Adrenal gland (tissue), 5 donors: Measurements from ENCODE around the gene SLC30A2.

Source experiments
- POLR2A ChIP-seq, 2 donors: fragments of 450-650 bp; IDR thresholded peaks; one replicate each; pipeline ENCODE4 v1.6.1; 2017; ENCODE audit warnings: antibody characterized with exemption in 2 of 2, mild to moderate bottlenecking in 2 of 2, moderate library complexity in 1 of 2
- TF ChIP-seq, protein P1 (sequence below), 6 experiments: fragments of 450-650 bp in 4 of 6; fragments of 200-600 bp in 2 of 6; sonication (generic) in 1 of 6; IDR thresholded peaks; 1 replicate in 5 of 6; 2 replicates in 1 of 6; pipeline versions ENCODE4 v1.5.1 to v1.8.0; 2016 to 2021; ENCODE audit warnings: antibody characterized with exemption in 6 of 6, mild to moderate bottlenecking in 2 of 6, moderate library complexity in 1 of 6
- donor health status: DM: no; HTN: no; CAD: no.

DNA sequence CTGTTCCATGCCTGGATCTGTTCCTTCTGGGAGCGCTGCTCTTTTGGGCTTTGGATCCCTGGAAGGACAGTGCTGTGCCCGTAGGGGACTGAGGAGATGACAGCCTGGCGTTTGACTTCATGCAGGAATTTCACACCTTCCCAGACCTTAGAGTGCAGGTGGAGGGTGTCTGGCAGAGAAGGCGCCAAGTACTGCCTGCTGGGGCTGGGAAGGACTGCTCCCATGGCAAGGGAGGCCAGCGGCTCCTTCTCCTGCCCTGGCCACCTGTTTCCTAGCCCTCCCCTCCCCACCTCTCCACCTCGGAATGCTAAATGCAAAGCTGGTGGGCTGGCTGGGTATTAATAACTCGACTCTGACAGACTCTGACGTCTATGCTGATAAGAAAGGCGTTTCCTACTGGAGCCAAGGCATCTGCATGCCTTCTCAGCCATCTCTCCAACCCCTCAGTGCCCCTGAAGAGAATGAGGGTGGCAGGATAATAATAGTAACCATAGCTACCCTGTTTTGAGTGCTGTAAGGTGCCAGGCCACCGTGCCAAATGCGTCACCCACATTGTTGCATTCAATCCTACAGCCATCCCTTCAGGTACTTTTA, 48.3 kb upstream of the SLC30A2 start:
- TF ChIP-seq, protein P1, sequence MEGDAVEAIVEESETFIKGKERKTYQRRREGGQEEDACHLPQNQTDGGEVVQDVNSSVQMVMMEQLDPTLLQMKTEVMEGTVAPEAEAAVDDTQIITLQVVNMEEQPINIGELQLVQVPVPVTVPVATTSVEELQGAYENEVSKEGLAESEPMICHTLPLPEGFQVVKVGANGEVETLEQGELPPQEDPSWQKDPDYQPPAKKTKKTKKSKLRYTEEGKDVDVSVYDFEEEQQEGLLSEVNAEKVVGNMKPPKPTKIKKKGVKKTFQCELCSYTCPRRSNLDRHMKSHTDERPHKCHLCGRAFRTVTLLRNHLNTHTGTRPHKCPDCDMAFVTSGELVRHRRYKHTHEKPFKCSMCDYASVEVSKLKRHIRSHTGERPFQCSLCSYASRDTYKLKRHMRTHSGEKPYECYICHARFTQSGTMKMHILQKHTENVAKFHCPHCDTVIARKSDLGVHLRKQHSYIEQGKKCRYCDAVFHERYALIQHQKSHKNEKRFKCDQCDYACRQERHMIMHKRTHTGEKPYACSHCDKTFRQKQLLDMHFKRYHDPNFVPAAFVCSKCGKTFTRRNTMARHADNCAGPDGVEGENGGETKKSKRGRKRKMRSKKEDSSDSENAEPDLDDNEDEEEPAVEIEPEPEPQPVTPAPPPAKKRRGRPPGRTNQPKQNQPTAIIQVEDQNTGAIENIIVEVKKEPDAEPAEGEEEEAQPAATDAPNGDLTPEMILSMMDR (IDR thresholded peaks at IDR 0.05) = no peak
- TF ChIP-seq POLR2A (IDR thresholded peaks at IDR 0.05) = no peak
